Osteoblast (primary cell): Measurements from ENCODE around the gene CFAP58. TPM values are rescaled to one million over a fixed set of nuclear protein-coding genes. Genes with fewer than 3 reads are reported as not detected.

Experiments
- DNase-seq: peaks from one replicate; pipeline ENCODE4 v3.0.0; 2011; ENCODE audit warnings: low spot score, mixed read lengths; ENCODE audit not compliant: insufficient read length; ENCODE audit errors: missing footprints
- H2AFZ ChIP-seq: 2 replicates; pipeline ENCODE4 v1.6.0; 2011; ENCODE audit warnings: mild to moderate bottlenecking, low read length
- H3K27ac ChIP-seq: 2 replicates; pipeline ENCODE4 v1.5.1; 2011; ENCODE audit warnings: mild to moderate bottlenecking, low read depth, low read length, moderate library complexity
- H3K27me3 ChIP-seq: 2 replicates; pipeline ENCODE4 v1.6.0; 2012; ENCODE audit warnings: mild to moderate bottlenecking, control low read depth, inconsistent platforms, low read length, moderate library complexity; ENCODE audit not compliant: insufficient read depth
- H3K36me3 ChIP-seq: 2 replicates; pipeline ENCODE4 v1.5.1; 2011; ENCODE audit warnings: mild to moderate bottlenecking, low read length, control low read depth, moderate library complexity; ENCODE audit not compliant: insufficient read depth
- H3K4me1 ChIP-seq: 2 replicates; pipeline ENCODE4 v1.5.1; 2011; ENCODE audit warnings: mild to moderate bottlenecking, low read length, control low read depth, moderate library complexity; ENCODE audit not compliant: insufficient read depth
- H3K4me2 ChIP-seq: 2 replicates; pipeline ENCODE4 v1.6.0; 2011; ENCODE audit warnings: mild to moderate bottlenecking, low read length; ENCODE audit not compliant: insufficient read depth
- H3K4me3 ChIP-seq: fragments of 200-600 bp; sonication (generic); 3 replicates; pipeline ENCODE4 v1.5.1; 2012; ENCODE audit warnings: mild to moderate bottlenecking, low read length, inconsistent platforms; ENCODE audit not compliant: insufficient read depth
- H3K79me2 ChIP-seq: 2 replicates; pipeline ENCODE4 v1.6.0; 2012; ENCODE audit warnings: mild to moderate bottlenecking, low read length, control low read depth, inconsistent platforms; ENCODE audit not compliant: insufficient read depth
- H3K9me3 ChIP-seq: 2 replicates; pipeline ENCODE4 v1.5.1; 2011; ENCODE audit warnings: low read depth, low read length, control low read depth
- H4K20me1 ChIP-seq: 2 replicates; pipeline ENCODE4 v1.6.0; 2012; ENCODE audit warnings: mild to moderate bottlenecking, low read length, control low read depth; ENCODE audit not compliant: insufficient read depth
- total RNA-seq: library from RNA; depleted of rRNA; stranded (reverse); fragments of >200 nt; gene quantifications from 2 replicates; pipeline ENCODE4 v1.2.3, GENCODE V29; 2012
- TF ChIP-seq, protein P1 (sequence below): IDR thresholded peaks from 2 replicates; pipeline ENCODE4 v1.5.1; 2011; ENCODE audit warnings: mild to moderate bottlenecking, low read depth, low read length, moderate library complexity; ENCODE audit errors: extremely low read depth

Gene CFAP58
- total RNA-seq, 1 donor = 0.36 TPM

GRCh38 chr10:104318810-104319741 lies 34.6 kb upstream of the CFAP58 start:
- Histone ChIP-seq H3K79me2 (peaks cover 99% of the 10 kb centered on the region), H3K27me3 (no peaks in the 10 kb centered on the region), H3K36me3 (peaks cover 53% of the 10 kb centered on the region), H3K27ac (peak overlapping the region; percentile 87), H2AFZ (no peak overlapping the region), H3K4me3 (no peak overlapping the region), H3K9me3 (no peaks in the 10 kb centered on the region), H4K20me1 (peaks cover 61% of the 10 kb centered on the region), H3K4me2 (peak overlapping the region; percentile 3), H3K4me1 (peaks cover 64% of the 10 kb centered on the region)
- TF ChIP-seq, protein P1, sequence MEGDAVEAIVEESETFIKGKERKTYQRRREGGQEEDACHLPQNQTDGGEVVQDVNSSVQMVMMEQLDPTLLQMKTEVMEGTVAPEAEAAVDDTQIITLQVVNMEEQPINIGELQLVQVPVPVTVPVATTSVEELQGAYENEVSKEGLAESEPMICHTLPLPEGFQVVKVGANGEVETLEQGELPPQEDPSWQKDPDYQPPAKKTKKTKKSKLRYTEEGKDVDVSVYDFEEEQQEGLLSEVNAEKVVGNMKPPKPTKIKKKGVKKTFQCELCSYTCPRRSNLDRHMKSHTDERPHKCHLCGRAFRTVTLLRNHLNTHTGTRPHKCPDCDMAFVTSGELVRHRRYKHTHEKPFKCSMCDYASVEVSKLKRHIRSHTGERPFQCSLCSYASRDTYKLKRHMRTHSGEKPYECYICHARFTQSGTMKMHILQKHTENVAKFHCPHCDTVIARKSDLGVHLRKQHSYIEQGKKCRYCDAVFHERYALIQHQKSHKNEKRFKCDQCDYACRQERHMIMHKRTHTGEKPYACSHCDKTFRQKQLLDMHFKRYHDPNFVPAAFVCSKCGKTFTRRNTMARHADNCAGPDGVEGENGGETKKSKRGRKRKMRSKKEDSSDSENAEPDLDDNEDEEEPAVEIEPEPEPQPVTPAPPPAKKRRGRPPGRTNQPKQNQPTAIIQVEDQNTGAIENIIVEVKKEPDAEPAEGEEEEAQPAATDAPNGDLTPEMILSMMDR = no peak
- DNase-seq = no peak

DNA sequence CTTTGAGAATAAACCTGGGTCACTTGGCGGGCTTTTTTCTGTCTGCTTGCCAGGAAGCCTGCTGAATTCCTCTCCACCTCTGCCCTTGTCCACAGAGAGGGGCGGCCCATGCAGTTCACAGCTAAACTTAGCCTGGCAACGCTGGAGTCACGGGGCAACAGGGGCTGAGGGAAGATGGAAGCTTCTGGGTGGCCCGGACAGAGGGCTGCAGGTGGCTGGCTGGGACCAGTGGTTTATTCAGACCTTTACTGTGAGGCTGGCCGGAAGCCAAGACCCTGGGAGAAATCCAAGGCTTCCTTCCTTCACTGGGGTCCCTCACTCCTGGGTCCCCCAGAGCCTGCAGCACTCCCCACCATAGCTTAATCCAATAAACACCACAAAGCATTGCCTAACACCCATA lies 32.4 kb upstream of the CFAP58 start:
- H3K79me2 ChIP-seq = peaks cover 99% of the 10 kb centered on the region
- H3K36me3 ChIP-seq = peaks cover 48% of the 10 kb centered on the region
- DNase-seq = no peak
- peaks cover 72% of the 10 kb centered on the region for H3K4me1 ChIP-seq
- TF ChIP-seq, protein P1 = no peak
- peak overlapping the region; percentile 69 for H3K27ac ChIP-seq
- no peaks in the 10 kb centered on the region for H3K9me3 ChIP-seq
- no peak overlapping the region for H3K4me3 ChIP-seq
- peaks cover 59% of the 10 kb centered on the region for H4K20me1 ChIP-seq
- no peaks in the 10 kb centered on the region for H3K27me3 ChIP-seq
- H2AFZ ChIP-seq = no peak overlapping the region
- H3K4me2 ChIP-seq = no peak overlapping the region

DNA sequence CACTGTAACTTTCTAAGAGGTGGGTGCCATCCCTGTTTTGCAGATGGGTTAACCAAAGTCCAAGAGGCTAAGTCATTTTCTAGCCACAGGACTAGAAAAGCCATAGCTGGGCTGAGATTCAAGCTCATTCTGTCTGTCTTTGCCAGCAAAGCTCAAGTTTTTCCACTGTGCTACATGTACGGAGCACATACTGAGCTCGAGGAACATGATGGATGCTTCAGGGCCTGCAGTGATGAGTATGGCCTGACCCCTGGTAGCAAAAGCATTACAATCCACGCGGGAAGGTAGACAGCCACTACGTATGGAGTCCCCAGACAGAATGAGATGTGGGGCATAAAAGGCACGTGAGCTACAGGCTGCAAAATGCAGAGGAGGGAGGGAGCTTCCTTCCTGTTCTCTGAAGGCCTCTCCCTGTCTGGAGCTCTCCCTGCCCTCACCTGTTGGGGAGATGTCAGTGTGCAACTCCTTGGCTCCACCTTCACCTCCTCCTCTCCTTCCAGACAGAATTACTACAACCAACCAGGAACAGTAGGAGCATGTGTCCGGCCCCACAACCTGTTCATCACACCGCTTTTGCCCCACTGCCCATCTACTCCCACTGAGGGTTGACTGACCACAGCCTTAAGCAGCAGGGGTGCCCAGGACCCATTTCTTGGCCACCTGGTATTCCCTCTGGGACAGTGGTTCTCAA lies 31.8 kb upstream of the CFAP58 start:
- TF ChIP-seq, protein P1 = no peak
- DNase-seq = no peak
- peak overlapping the region; percentile 69 for H3K27ac ChIP-seq

DNA sequence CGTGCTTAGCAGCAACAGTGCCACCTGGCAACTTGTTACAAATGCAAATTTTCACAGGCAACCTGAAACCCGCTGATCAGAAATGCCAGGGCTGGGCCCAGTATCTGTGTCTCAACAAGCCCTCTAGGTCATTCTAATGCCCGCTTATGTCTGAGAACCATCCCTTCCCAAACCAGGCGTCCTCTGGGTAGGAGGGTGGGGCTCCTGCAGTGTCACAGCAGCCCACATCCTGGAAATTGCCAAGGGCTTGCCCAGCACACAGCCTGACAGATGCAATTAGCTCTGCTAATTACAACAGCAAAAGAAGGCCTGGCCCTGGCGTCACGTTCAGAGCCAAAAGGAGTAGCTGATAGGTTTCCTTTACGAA lies 31.2 kb upstream of the CFAP58 start:
- no peaks in the 10 kb centered on the region for H3K9me3 ChIP-seq
- peak overlapping the region; percentile 69 for H3K27ac ChIP-seq
- no peak overlapping the region for H3K4me3 ChIP-seq
- no peak overlapping the region for H2AFZ ChIP-seq
- TF ChIP-seq, protein P1 = no peak
- H3K79me2 ChIP-seq = peaks cover 100% of the 10 kb centered on the region
- H4K20me1 ChIP-seq = peaks cover 50% of the 10 kb centered on the region
- DNase-seq = no peak
- H3K4me2 ChIP-seq = peak overlapping the region; percentile 19
- no peaks in the 10 kb centered on the region for H3K27me3 ChIP-seq
- peaks cover 41% of the 10 kb centered on the region for H3K36me3 ChIP-seq
- peaks cover 74% of the 10 kb centered on the region for H3K4me1 ChIP-seq

More for the DNA sequence above, 31.8 kb upstream of the CFAP58 start:
- H3K79me2 ChIP-seq = peaks cover 99% of the 10 kb centered on the region
- H3K4me1 ChIP-seq = peaks cover 74% of the 10 kb centered on the region
- no peaks in the 10 kb centered on the region for H3K27me3 ChIP-seq
- peaks cover 54% of the 10 kb centered on the region for H4K20me1 ChIP-seq
- peak overlapping the region; percentile 19 for H3K4me2 ChIP-seq
- H3K9me3 ChIP-seq = no peaks in the 10 kb centered on the region
- peaks cover 42% of the 10 kb centered on the region for H3K36me3 ChIP-seq
- no peak overlapping the region for H3K4me3 ChIP-seq
- no peak overlapping the region for H2AFZ ChIP-seq
